Endodermal cell (in vitro differentiated cells): ENCODE measurements around the gene EGR2. TPM values are rescaled to one million over a fixed set of nuclear protein-coding genes. Genes with fewer than 3 reads are reported as not detected.

ENCODE experiments used
- DNase-seq: peaks from one replicate; pipeline ENCODE4 v3.0.0-alpha.2; 2017
- H3K27ac ChIP-seq: 2 replicates; pipeline ENCODE4 v1.5.1; 2013; ENCODE audit warnings: mild to moderate bottlenecking, low read depth, low read length, moderate library complexity
- H3K27me3 ChIP-seq: 2 replicates; pipeline ENCODE4 v1.6.1; 2013; ENCODE audit warnings: mild to moderate bottlenecking, low read length, moderate library complexity; ENCODE audit not compliant: insufficient read depth, control insufficient read depth, poor library complexity, severe bottlenecking
- H3K36me3 ChIP-seq: 2 replicates; pipeline ENCODE4 v1.7.0; 2013; ENCODE audit warnings: mild to moderate bottlenecking, low read length, moderate library complexity; ENCODE audit not compliant: control insufficient read depth, insufficient read depth
- H3K4me1 ChIP-seq: one replicate; pipeline ENCODE4 v1.7.0; 2013; ENCODE audit warnings: low read length; ENCODE audit not compliant: control insufficient read depth, insufficient read depth
- H3K4me3 ChIP-seq: 2 replicates; pipeline ENCODE4 v1.5.1; 2013; ENCODE audit warnings: mild to moderate bottlenecking, low read length, moderate library complexity
- H3K9ac ChIP-seq: 2 replicates; pipeline ENCODE4 v1.6.1; 2013; ENCODE audit warnings: mild to moderate bottlenecking, low read length, moderate library complexity; ENCODE audit not compliant: poor library complexity, severe bottlenecking; ENCODE audit errors: extremely low read depth
- H3K9me3 ChIP-seq: 2 replicates; pipeline ENCODE4 v1.6.1; 2013; ENCODE audit warnings: mild to moderate bottlenecking, low read length, moderate library complexity; ENCODE audit not compliant: control insufficient read depth
- H3K27ac Mint-ChIP-seq: 2 replicates; pipeline ENCODE4 v1.8.0; 2020; ENCODE audit warnings: mixed read lengths
- H3K27me3 Mint-ChIP-seq: 2 replicates; pipeline ENCODE4 v1.8.0; 2021; ENCODE audit warnings: mild to moderate bottlenecking, mixed read lengths; ENCODE audit not compliant: insufficient read depth
- H3K36me3 Mint-ChIP-seq: 2 replicates; pipeline ENCODE4 v1.8.0; 2020; ENCODE audit warnings: low read depth, mixed read lengths
- H3K4me1 Mint-ChIP-seq: 2 replicates; pipeline ENCODE4 v1.8.0; 2020; ENCODE audit warnings: mixed read lengths
- H3K4me3 Mint-ChIP-seq: 2 replicates; pipeline ENCODE4 v1.8.0; 2020; ENCODE audit warnings: mild to moderate bottlenecking, moderate library complexity, mixed read lengths
- H3K9me3 Mint-ChIP-seq: 2 replicates; pipeline ENCODE4 v1.8.0; 2020; ENCODE audit warnings: mild to moderate bottlenecking, mixed read lengths
- CTCF ChIP-seq: fragments of 200-600 bp; sonication (generic); conservative IDR thresholded peaks from 2 replicates; pipeline ENCODE4 v1.5.0; 2021; ENCODE audit warnings: antibody characterized with exemption, mild to moderate bottlenecking
- WGBS, 2 experiments: methylation state at CpG; one replicate each; pipeline versions ENCODE4 v1.1.5 to v1.1.7; 2013; ENCODE audit warnings: missing lambda C conversion rate in 2 of 2, mixed read lengths in 1 of 2; ENCODE audit not compliant: insufficient coverage in 1 of 2, insufficient read length in 1 of 2; 5-methylcytosine and 5-hydroxymethylcytosine counted together
- total RNA-seq, 2 donors: library from RNA; stranded (reverse); fragmentation: NEBNext Ultra II Directional in 1 of 2; extraction: Animal tissue kit (Norgen Biotek cat#: 25700) in 1 of 2; gene quantifications; 2 replicates in 1 of 2; 3 replicates in 1 of 2; pipeline ENCODE4 v1.2.1, GENCODE V29; 2021

Gene EGR2
- total RNA-seq, 2 donors from 2014 or later: 0.24 to 0.35 TPM

GRCh38 chr10:62811159-62811875 lies 4.8 kb downstream of the EGR2 start:
- peaks cover 53% of the 10 kb centered on the region for H3K27me3 ChIP-seq
- 84 to 93% methylated on average over 4 to 10 of the region's 10 CpGs for WGBS, 2 experiments

GRCh38 chr10:62810156-62810902 lies 5.8 kb downstream of the EGR2 start:
- 95 to 100% methylated on average over 6 to 8 of the region's 8 CpGs for WGBS, 2 experiments
- Mint-ChIP-seq H3K27ac (no peak overlapping the region), H3K27me3 (peaks cover 40% of the 10 kb centered on the region), H3K36me3 (no peaks in the 10 kb centered on the region), H3K4me3 (no peak overlapping the region), H3K4me1 (peaks cover 16% of the 10 kb centered on the region), H3K9me3 (no peaks in the 10 kb centered on the region)
- Histone ChIP-seq H3K27ac (no peak overlapping the region), H3K4me3 (no peak overlapping the region), H3K27me3 (peaks cover 44% of the 10 kb centered on the region), H3K36me3 (peaks cover 3% of the 10 kb centered on the region), H3K4me1 (peaks cover 8% of the 10 kb centered on the region), H3K9me3 (no peaks in the 10 kb centered on the region), H3K9ac (no peak overlapping the region)
- no peak for TF ChIP-seq CTCF
- no peak for DNase-seq

More at GRCh38 chr10:62811159-62811875, 4.8 kb downstream of the EGR2 start:
- H3K4me3 ChIP-seq: no peak overlapping the region
- no peak for TF ChIP-seq CTCF
- H3K27ac Mint-ChIP-seq: no peak overlapping the region
- peaks cover 8% of the 10 kb centered on the region for H3K4me1 ChIP-seq
- no peak overlapping the region for H3K27ac ChIP-seq
- no peak for DNase-seq
- H3K9me3 Mint-ChIP-seq: no peaks in the 10 kb centered on the region
- peaks cover 50% of the 10 kb centered on the region for H3K27me3 Mint-ChIP-seq
- peaks cover 3% of the 10 kb centered on the region for H3K36me3 ChIP-seq
- H3K4me1 Mint-ChIP-seq: peaks cover 19% of the 10 kb centered on the region
- no peak overlapping the region for H3K9ac ChIP-seq
- no peak overlapping the region for H3K4me3 Mint-ChIP-seq
- no peaks in the 10 kb centered on the region for H3K36me3 Mint-ChIP-seq
- no peaks in the 10 kb centered on the region for H3K9me3 ChIP-seq

- H3K4me1 Mint-ChIP-seq: peaks cover 27% of the 10 kb centered on the region
- WGBS, 2 experiments: 33 to 59% methylated on average over 1 of the region's 1 CpG
- H3K9me3 ChIP-seq: no peaks in the 10 kb centered on the region
- H3K27me3 Mint-ChIP-seq: peaks cover 1% of the 10 kb centered on the region
- no peak for DNase-seq
- no peaks in the 10 kb centered on the region for H3K36me3 Mint-ChIP-seq
- no peak overlapping the region for H3K27ac Mint-ChIP-seq
- H3K4me1 ChIP-seq: peaks cover 8% of the 10 kb centered on the region
- H3K36me3 ChIP-seq: peaks cover 3% of the 10 kb centered on the region
- H3K27ac ChIP-seq: no peak overlapping the region
- peak overlapping the region; percentile 85 for H3K4me3 ChIP-seq
- H3K4me3 Mint-ChIP-seq: peak overlapping the region; percentile 75
- TF ChIP-seq CTCF: no peak
- peaks cover 3% of the 10 kb centered on the region for H3K27me3 ChIP-seq
- no peak overlapping the region for H3K9ac ChIP-seq
- H3K9me3 Mint-ChIP-seq: no peaks in the 10 kb centered on the region
Observed at GRCh38 chr10:62806251-62806650, 9.9 kb downstream of the EGR2 start.
